ENCODE data around the gene TP53AIP1.

TP53AIP1 gene

DNA sequence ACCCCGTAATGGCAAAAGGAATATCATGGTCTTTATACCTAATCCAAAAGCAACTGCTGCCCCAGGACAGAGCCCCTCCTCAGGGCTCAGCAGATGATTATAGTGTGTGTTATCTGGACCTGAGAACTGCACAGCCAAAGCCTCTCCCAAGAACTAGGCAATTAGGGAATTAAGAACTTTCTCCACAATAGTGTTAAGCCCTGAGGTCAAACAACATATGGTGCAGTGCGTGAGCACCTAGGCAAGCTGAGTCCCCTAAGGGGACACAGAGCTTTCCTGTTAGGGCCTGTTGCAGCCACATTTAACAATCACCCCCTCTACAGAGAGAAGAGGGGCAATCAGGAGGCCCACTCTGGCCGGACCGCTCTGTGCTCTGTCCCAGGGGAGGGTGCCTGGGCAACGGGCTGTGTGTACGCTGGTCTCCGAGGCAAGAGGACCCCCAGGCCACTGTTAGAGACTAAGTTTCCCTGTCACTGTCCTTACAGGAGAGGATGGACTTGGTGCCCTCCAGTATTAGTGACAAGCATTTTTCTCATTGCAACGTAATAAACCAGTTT lies 52.9 kb downstream of the TP53AIP1 start:
- Histone ChIP-seq H3K36me3 (replicated peaks) (no peaks in the 10 kb centered on the region), H3K27ac (no peak overlapping the region), H3K27me3 (replicated peaks) (peaks cover 33% of the 10 kb centered on the region), H3K4me3 (ENCODE audit: low read depth, low read length) (no peak overlapping the region)
- DNase-seq = no peak
- in situ Hi-C loops (cut with HindIII; ENCODE audit: low pct_ligation_motif_present, low sequenced_read_pairs) = no loop called here
- TF ChIP-seq, protein P1, sequence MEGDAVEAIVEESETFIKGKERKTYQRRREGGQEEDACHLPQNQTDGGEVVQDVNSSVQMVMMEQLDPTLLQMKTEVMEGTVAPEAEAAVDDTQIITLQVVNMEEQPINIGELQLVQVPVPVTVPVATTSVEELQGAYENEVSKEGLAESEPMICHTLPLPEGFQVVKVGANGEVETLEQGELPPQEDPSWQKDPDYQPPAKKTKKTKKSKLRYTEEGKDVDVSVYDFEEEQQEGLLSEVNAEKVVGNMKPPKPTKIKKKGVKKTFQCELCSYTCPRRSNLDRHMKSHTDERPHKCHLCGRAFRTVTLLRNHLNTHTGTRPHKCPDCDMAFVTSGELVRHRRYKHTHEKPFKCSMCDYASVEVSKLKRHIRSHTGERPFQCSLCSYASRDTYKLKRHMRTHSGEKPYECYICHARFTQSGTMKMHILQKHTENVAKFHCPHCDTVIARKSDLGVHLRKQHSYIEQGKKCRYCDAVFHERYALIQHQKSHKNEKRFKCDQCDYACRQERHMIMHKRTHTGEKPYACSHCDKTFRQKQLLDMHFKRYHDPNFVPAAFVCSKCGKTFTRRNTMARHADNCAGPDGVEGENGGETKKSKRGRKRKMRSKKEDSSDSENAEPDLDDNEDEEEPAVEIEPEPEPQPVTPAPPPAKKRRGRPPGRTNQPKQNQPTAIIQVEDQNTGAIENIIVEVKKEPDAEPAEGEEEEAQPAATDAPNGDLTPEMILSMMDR (IDR thresholded peaks at IDR 0.05; ENCODE audit: low read depth, low read length, missing control alignments) = no peak

DNA sequence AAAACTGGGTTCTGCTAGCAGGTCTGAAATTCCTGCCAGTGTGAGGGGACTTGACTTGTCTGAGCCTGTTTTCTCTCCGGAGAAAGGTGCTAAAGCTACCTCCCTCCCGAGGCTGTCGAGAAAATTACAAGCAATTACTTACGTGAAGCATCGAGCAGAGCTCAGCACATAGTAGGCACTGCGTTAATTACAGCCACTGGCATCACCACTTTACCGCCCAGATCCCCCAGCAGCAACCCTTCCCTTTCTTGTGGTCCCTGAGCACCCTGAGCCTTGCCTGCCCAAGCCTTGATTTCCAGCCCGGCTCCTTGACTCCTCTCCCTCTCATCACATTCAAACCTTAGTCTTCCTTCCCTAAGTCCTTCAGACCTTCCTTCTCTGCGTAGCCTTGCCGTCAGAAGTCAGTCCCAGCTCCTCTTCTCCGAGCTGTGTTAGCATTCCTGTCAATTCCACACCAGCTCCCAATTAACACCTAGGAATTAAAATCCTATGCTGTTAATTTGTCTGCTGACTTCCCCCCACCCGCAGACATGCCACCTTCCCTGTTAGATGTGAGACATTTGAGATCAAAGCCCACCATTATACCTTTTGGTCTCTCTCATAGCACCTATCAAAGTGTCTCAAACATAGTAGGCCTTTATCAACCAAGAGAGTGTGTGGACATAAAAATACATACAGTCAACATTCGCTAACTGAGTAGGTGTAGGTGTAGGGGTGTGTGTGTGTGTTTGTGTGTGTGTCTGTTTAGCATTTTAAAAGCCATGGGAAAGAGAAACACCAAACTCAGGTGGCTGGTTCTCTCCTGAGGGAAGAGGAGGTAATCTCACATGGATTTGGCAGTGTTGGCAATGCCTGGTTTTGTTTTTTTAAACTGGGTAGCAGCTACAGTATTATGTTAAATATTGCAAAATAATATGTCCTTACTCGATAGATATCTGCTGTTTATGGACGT lies 54.4 kb downstream of the TP53AIP1 start:
- H3K27ac ChIP-seq = no peak overlapping the region
- no peaks in the 10 kb centered on the region for H3K36me3 ChIP-seq (replicated peaks)
- TF ChIP-seq, protein P1 (IDR thresholded peaks at IDR 0.05; ENCODE audit: low read depth, low read length, missing control alignments) = no peak
- in situ Hi-C loops (cut with HindIII; ENCODE audit: low pct_ligation_motif_present, low sequenced_read_pairs) = no loop called here
- H3K4me3 ChIP-seq (ENCODE audit: low read depth, low read length) = no peak overlapping the region
- H3K27me3 ChIP-seq (replicated peaks) = peaks cover 33% of the 10 kb centered on the region
- DNase-seq = no peak

DNA sequence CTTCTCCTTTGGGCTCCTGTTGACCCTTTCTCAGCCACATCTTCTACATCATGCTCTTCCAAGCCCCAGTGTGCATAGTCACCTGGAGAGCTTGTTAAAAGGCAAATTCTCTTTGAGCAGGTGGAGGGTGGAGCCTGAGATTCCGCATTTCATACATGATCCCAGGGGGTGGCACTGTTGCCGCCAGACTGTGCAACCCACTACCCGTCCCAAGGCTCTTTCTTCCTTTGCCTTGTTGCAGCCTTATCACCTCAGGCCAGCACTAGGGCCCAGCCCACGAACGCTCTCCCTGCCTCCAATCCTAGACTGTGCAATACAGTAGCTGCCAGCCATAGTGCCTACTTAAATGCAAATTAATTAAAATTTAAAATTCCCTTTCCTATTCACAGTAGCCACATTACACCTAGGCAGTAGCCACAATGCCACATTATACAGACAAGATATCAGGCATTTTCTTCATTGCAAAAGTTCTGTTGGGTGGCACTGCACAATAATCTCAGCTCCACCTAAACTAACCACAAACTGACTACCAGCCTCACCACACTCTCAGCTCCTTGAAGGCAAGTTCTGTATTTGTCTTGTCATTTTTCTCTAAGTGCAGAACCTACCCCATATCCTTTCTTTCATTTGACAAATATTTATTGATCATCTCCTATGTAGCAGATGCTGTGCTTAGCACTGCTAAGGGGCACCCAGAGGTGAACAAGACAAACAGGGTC lies 56.1 kb downstream of the TP53AIP1 start:
- in situ Hi-C loops (cut with HindIII; ENCODE audit: low pct_ligation_motif_present, low sequenced_read_pairs) = no loop called here
- Histone ChIP-seq H3K36me3 (replicated peaks) (no peaks in the 10 kb centered on the region), H3K4me3 (ENCODE audit: low read depth, low read length) (no peak overlapping the region), H3K27ac (no peak overlapping the region), H3K27me3 (replicated peaks) (peaks cover 35% of the 10 kb centered on the region)
- no peak for DNase-seq
- TF ChIP-seq, protein P1 (IDR thresholded peaks at IDR 0.05; ENCODE audit: low read depth, low read length, missing control alignments) = peak; percentile 57

Measured in brain microvascular endothelial cell (primary cell).